OCI-LY7 (cell line): ENCODE results near the gene MUC6. TPM values are rescaled to one million over a fixed set of nuclear protein-coding genes. Genes with fewer than 3 reads are reported as not detected.

Experiments used
- BruUV-seq: library from RNA; stranded (reverse); fragments of 400-500 nt; replicated peaks from 2 replicates; lab custom pipeline; 2021; lab: Mats Ljungman, UMichigan
- CTCF ChIA-PET: fragments of 300-600 bp; sonication (Branson Sonifier 250); formaldehyde crosslinking; loops from one replicate; lab custom pipeline; 2022; ENCODE audit warnings: antibody characterized with exemption; ENCODE audit not compliant: unreplicated experiment; lab: Charles Lee
- POLR2A ChIA-PET: fragments of 300-600 bp; sonication (Branson Sonifier 250); formaldehyde crosslinking; loops from one replicate; lab custom pipeline; 2022; ENCODE audit warnings: antibody characterized with exemption; lab: Charles Lee
- DNase-seq: peaks from one replicate; pipeline ENCODE4 v3.0.0-alpha.2; 2015; ENCODE audit warnings: low spot score
- H2AFZ ChIP-seq: fragments of 200-600 bp; sonication (generic), shearing (Covaris generic); 2 replicates; pipeline ENCODE4 v1.6.1; 2014; ENCODE audit warnings: mild to moderate bottlenecking, antibody characterized with exemption, low read length, moderate library complexity
- H3K27ac ChIP-seq: fragments of 200-600 bp; sonication (generic); 2 replicates; pipeline ENCODE4 v1.5.1; 2014; ENCODE audit warnings: mixed run types, low read depth, mild to moderate bottlenecking, moderate library complexity, low read length, inconsistent platforms; ENCODE audit not compliant: poor library complexity, severe bottlenecking
- H3K36me3 ChIP-seq: fragments of 200-600 bp; sonication (generic); 2 replicates; pipeline ENCODE4 v1.6.1; 2014; ENCODE audit warnings: mild to moderate bottlenecking, antibody characterized with exemption, low read length, moderate library complexity, mixed read lengths; ENCODE audit not compliant: insufficient read depth
- H3K4me1 ChIP-seq: fragments of 200-600 bp; sonication (generic); 2 replicates; pipeline ENCODE4 v1.5.1; 2014; ENCODE audit warnings: mild to moderate bottlenecking, low read length; ENCODE audit not compliant: insufficient read depth, poor library complexity, severe bottlenecking
- H3K4me2 ChIP-seq: fragments of 200-600 bp; sonication (generic); 2 replicates; pipeline ENCODE4 v1.6.1; 2014; ENCODE audit warnings: mild to moderate bottlenecking, low read length
- H3K4me3 ChIP-seq: fragments of 200-600 bp; sonication (generic); 2 replicates; pipeline ENCODE4 v1.5.1; 2014; ENCODE audit warnings: mild to moderate bottlenecking, low read depth, low read length; ENCODE audit not compliant: poor library complexity, severe bottlenecking
- H3K79me2 ChIP-seq: fragments of 200-600 bp; sonication (generic); 2 replicates; pipeline ENCODE4 v1.6.1; 2016; ENCODE audit warnings: low read depth, mild to moderate bottlenecking, low read length, moderate library complexity, mixed read lengths; ENCODE audit not compliant: insufficient read depth
- H3K9me2 ChIP-seq: fragments of 200-600 bp; sonication (generic); 2 replicates; pipeline ENCODE4 v1.6.1; 2016; ENCODE audit warnings: mild to moderate bottlenecking, low read length, mixed read lengths; ENCODE audit not compliant: insufficient read depth
- H3K9me3 ChIP-seq: fragments of 200-600 bp; sonication (generic); 2 replicates; pipeline ENCODE4 v1.6.1; 2014; ENCODE audit warnings: mild to moderate bottlenecking, mixed run types, low read length, mixed read lengths
- H4K20me1 ChIP-seq: fragments of 200-600 bp; sonication (generic); 2 replicates; pipeline ENCODE4 v1.6.1; 2014; ENCODE audit warnings: mild to moderate bottlenecking, antibody characterized with exemption, low read length, moderate library complexity, mixed read lengths; ENCODE audit not compliant: insufficient read depth
- CTCF ChIP-seq: fragments of 200-600 bp; sonication (generic); conservative IDR thresholded peaks from 2 replicates; pipeline ENCODE4 v1.5.1; 2014; ENCODE audit warnings: mild to moderate bottlenecking, antibody characterized with exemption, low read length, moderate library complexity, mixed read lengths
- EZH2phosphoT487 ChIP-seq: fragments of 200-600 bp; sonication (generic); IDR thresholded peaks from 2 replicates; pipeline ENCODE4 v1.6.1; 2018; ENCODE audit warnings: low read depth, borderline replicate concordance, mild to moderate bottlenecking, mixed run types, antibody characterized with exemption, low read length, moderate library complexity, mixed read lengths
- intact Hi-C: fragments of 100-400 bp; cut with micrococcal nuclease; formaldehyde crosslinking; loops from one replicate; pipeline ENCODE4 v1.10.0; 2022; ENCODE audit not compliant: unreplicated experiment
- total RNA-seq, 2 experiments: library from RNA; depleted of rRNA in 1 of 2; stranded (reverse); fragments of >200 nt in 1 of 2; shearing (Covaris generic) in 1 of 2; gene quantifications; 2 replicates each; pipeline ENCODE4 v1.2.3, GENCODE V29; 2014 to 2022

MUC6 gene
- total RNA-seq, 2 experiments from 2014 or later, result not detected

DNA sequence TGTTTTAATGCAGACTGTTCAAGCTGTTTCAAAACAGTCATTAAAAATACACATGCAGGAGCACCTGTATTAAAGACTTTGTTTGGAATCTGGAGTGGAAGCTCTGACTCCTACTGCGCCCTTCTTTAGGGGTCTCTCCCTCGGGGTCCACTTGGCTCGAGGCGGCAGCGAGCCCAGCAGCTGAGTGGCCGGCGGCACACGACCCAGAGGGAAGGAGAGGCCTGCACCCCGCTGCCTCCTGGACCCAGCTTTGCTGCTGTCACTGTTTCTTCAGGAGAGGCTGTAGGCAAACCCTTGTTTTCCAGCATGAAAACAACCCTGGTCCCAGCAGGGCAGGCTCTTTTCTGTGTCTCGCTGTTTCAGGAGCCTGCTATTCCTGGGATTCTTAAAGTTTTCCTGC lies 29.2 kb downstream of the MUC6 start:
- POLR2A ChIA-PET, result no interaction called here
- intact Hi-C loops, result no loop called here

GRCh38 chr11:1006762-1007161 lies 29.8 kb downstream of the MUC6 start:
- ChIA-PET CTCF (no interaction called here), POLR2A (no interaction called here)
- no peak for DNase-seq
- Histone ChIP-seq H3K9me3 (no peaks in the 10 kb centered on the region), H4K20me1 (no peaks in the 10 kb centered on the region), H3K4me2 (no peak overlapping the region), H3K4me3 (no peak overlapping the region), H3K79me2 (no peaks in the 10 kb centered on the region), H3K27ac (no peak overlapping the region), H3K9me2 (no peaks in the 10 kb centered on the region), H3K4me1 (no peaks in the 10 kb centered on the region), H3K36me3 (peaks cover 44% of the 10 kb centered on the region; the same call in 1 of the 2 replicates), H2AFZ (no peak overlapping the region)
- intact Hi-C loops, result no loop called here
- no TSS peak for BruUV-seq
- TF ChIP-seq CTCF (no peak), EZH2phosphoT487 (no peak)

More for the DNA sequence above, 29.2 kb downstream of the MUC6 start:
- H2AFZ ChIP-seq, result no peak overlapping the region
- H3K4me2 ChIP-seq, result no peak overlapping the region
- H3K36me3 ChIP-seq, result peaks cover 39% of the 10 kb centered on the region; the same call in 1 of the 2 replicates
- BruUV-seq, result no TSS peak
- H3K9me3 ChIP-seq, result no peaks in the 10 kb centered on the region
- H3K9me2 ChIP-seq, result no peaks in the 10 kb centered on the region
- no peaks in the 10 kb centered on the region for H4K20me1 ChIP-seq
- no peak for DNase-seq
- no peak overlapping the region for H3K27ac ChIP-seq
- no peaks in the 10 kb centered on the region for H3K79me2 ChIP-seq
- H3K4me3 ChIP-seq, result no peak overlapping the region
- TF ChIP-seq CTCF (no peak), EZH2phosphoT487 (no peak)
- CTCF ChIA-PET, result no interaction called here
- H3K4me1 ChIP-seq, result no peaks in the 10 kb centered on the region

- intact Hi-C loops, result no loop called here
- Histone ChIP-seq H3K9me2 (no peaks in the 10 kb centered on the region), H3K27ac (no peak overlapping the region), H4K20me1 (no peaks in the 10 kb centered on the region), H3K79me2 (no peaks in the 10 kb centered on the region), H3K36me3 (peaks cover 44% of the 10 kb centered on the region; the same call in 1 of the 2 replicates), H3K4me1 (no peaks in the 10 kb centered on the region), H2AFZ (no peak overlapping the region), H3K4me3 (no peak overlapping the region), H3K4me2 (no peak overlapping the region), H3K9me3 (no peaks in the 10 kb centered on the region)
- POLR2A ChIA-PET, result no interaction called here
- DNase-seq, result no peak
- no peak for TF ChIP-seq CTCF
- TF ChIP-seq EZH2phosphoT487, result no peak
- CTCF ChIA-PET, result no interaction called here
- no TSS peak for BruUV-seq
Observed at GRCh38 chr11:1005928-1006327, 30.6 kb downstream of the MUC6 start.
